MCF 10A (cell line): Measurements from ENCODE around the gene RERE. TPM values are rescaled to one million over a fixed set of nuclear protein-coding genes. Genes with fewer than 3 reads are reported as not detected.
"Not testable (repeated sequence)": the region's sequence is repeated elsewhere in the genome, so short reads cannot be mapped to it uniquely, and the experiment has no call there.

Experiments used
- BruUV-seq: library from RNA; stranded (reverse); fragments of 400-500 nt; replicated peaks from 2 replicates; lab custom pipeline; 2021; lab: Mats Ljungman, UMichigan
- CTCF ChIA-PET: fragments of 300-600 bp; sonication (Branson Sonifier 250); formaldehyde crosslinking; extraction: SDS; loops from one replicate; lab custom pipeline; 2021; ENCODE audit warnings: antibody characterized with exemption, inconsistent platforms; lab: Yijun Ruan, JAX
- POLR2A ChIA-PET: fragments of 300-600, 350-650 bp; sonication (Branson Sonifier 250); formaldehyde crosslinking; extraction: SDS; loops from one replicate; lab custom pipeline; 2020; ENCODE audit warnings: antibody characterized with exemption, inconsistent platforms; lab: Yijun Ruan, JAX
- DNase-seq: peaks from one replicate; pipeline ENCODE4 v3.0.0-alpha.2; 2018; ENCODE audit not compliant: unreplicated experiment
- H3K27ac Mint-ChIP-seq: one replicate; pipeline ENCODE4 v1.8.0; 2022; ENCODE audit warnings: mild to moderate bottlenecking, low read depth, mixed read lengths; ENCODE audit not compliant: unreplicated experiment
- H3K27me3 Mint-ChIP-seq: one replicate; pipeline ENCODE4 v1.8.0; 2022; ENCODE audit warnings: mixed read lengths; ENCODE audit not compliant: insufficient read depth, unreplicated experiment
- H3K36me3 Mint-ChIP-seq: one replicate; pipeline ENCODE4 v1.8.0; 2022; ENCODE audit warnings: mild to moderate bottlenecking, moderate library complexity, mixed read lengths; ENCODE audit not compliant: insufficient read depth, unreplicated experiment
- H3K4me1 Mint-ChIP-seq: one replicate; pipeline ENCODE4 v1.8.0; 2022; ENCODE audit warnings: mixed read lengths; ENCODE audit not compliant: insufficient read depth, unreplicated experiment
- H3K4me3 Mint-ChIP-seq: one replicate; pipeline ENCODE4 v1.8.0; 2022; ENCODE audit warnings: mild to moderate bottlenecking, moderate library complexity, mixed read lengths; ENCODE audit not compliant: unreplicated experiment
- H3K9me3 Mint-ChIP-seq: one replicate; pipeline ENCODE4 v1.8.0; 2022; ENCODE audit warnings: mixed read lengths; ENCODE audit not compliant: unreplicated experiment
- intact Hi-C: fragments of 100-400 bp; cut with micrococcal nuclease; formaldehyde crosslinking; loops from 2 replicates; pipeline ENCODE4 v1.14.1; 2022
- total RNA-seq: library from RNA; stranded (reverse); gene quantifications from 2 replicates; pipeline ENCODE4 v1.2.3, GENCODE V29; 2022
- TF ChIP-seq, protein P1 (sequence below): fragments of 200-600 bp; IDR thresholded peaks from one replicate; pipeline ENCODE4 v1.8.0; 2022; ENCODE audit warnings: antibody characterized with exemption, mild to moderate bottlenecking; ENCODE audit not compliant: unreplicated experiment

The RERE gene
- total RNA-seq, 1 experiment from 2014 or later, result 48.4 TPM

DNA sequence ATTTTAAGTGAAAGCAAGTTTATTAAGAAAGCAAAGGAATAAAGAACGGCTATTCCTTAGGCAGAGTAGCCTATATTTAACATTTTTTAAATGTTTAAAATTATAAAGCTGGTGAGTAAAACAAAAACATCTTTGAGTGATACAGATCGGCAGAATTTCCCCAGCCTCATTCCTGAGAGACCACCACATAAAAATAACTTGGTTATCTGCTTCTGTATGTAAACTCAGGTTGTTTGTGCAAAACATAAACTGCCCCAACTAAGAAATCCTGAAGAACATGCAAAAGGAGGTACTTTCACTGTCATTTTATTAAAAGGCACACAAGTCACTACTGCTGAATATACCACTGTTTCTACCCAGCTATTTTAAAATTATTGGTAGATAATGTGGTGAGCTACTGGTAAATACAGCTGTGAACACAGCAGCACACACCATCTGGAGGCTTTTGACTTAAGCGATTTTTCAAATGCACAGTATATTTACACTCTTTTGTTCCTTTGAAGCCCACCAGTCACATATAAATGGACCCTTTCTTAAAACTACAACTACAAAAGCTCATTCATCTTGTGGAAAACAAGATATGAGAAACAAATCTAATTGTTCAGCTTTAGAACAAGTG, 119.3 kb downstream of the RERE start:
- intact Hi-C loops, result no loop called here
- Mint-ChIP-seq H3K36me3 (peaks cover 6% of the 10 kb centered on the region), H3K4me1 (peaks cover 24% of the 10 kb centered on the region), H3K27me3 (no peaks in the 10 kb centered on the region), H3K9me3 (no peaks in the 10 kb centered on the region), H3K27ac (peak overlapping the region; percentile 62), H3K4me3 (no peak overlapping the region)
- BruUV-seq, result no TSS peak
- CTCF ChIA-PET, result interaction anchor here (0.6 to 1.6 kb wide), 5 partner anchors 22 to 137 kb away, joined by 3 to 7 read pairs (median 3); no protein-coding TSS in a partner anchor
- TF ChIP-seq, protein P1, sequence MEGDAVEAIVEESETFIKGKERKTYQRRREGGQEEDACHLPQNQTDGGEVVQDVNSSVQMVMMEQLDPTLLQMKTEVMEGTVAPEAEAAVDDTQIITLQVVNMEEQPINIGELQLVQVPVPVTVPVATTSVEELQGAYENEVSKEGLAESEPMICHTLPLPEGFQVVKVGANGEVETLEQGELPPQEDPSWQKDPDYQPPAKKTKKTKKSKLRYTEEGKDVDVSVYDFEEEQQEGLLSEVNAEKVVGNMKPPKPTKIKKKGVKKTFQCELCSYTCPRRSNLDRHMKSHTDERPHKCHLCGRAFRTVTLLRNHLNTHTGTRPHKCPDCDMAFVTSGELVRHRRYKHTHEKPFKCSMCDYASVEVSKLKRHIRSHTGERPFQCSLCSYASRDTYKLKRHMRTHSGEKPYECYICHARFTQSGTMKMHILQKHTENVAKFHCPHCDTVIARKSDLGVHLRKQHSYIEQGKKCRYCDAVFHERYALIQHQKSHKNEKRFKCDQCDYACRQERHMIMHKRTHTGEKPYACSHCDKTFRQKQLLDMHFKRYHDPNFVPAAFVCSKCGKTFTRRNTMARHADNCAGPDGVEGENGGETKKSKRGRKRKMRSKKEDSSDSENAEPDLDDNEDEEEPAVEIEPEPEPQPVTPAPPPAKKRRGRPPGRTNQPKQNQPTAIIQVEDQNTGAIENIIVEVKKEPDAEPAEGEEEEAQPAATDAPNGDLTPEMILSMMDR, result no peak
- no peak for DNase-seq
- POLR2A ChIA-PET, result interaction anchor here (0.7 to 7.8 kb wide), 2 partner anchors 16 to 28 kb away, joined by 4 to 179 read pairs; no protein-coding TSS in a partner anchor

DNA sequence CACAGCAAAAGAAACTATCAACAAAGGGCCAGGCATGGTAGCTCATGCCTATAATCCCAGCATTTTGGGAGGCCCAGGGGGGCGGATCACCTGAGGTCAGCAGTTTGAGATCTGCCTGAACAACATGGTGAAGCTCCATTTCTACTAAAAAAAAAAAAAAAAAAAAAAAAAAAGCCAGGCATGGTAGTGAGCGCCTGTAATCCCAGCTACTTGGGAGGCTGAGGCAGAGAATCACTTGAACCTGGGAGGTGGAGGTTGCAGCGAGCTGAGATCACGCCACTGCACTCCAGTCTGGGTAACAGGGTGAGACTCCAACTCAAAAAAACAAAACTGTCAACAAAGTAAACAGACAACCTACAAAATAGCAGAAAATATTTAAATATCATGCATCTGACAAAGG, 122.0 kb downstream of the RERE start:
- H3K9me3 Mint-ChIP-seq, DNase-seq, H3K36me3 Mint-ChIP-seq, H3K27me3 Mint-ChIP-seq, intact Hi-C loops, H3K27ac Mint-ChIP-seq, BruUV-seq, H3K4me3 Mint-ChIP-seq: not testable (repeated sequence)
- peaks cover 12% of the 10 kb centered on the region for H3K4me1 Mint-ChIP-seq
- ChIA-PET POLR2A (interaction anchor here (0.6 to 1.5 kb wide), 3 partner anchors 11 to 133 kb away, joined by 4 to 8 read pairs (median 5); no protein-coding TSS in a partner anchor), CTCF (interaction anchor here (0.6 kb wide), 1 partner anchor 58 kb away, joined by 3 read pairs; no protein-coding TSS in a partner anchor)

DNA sequence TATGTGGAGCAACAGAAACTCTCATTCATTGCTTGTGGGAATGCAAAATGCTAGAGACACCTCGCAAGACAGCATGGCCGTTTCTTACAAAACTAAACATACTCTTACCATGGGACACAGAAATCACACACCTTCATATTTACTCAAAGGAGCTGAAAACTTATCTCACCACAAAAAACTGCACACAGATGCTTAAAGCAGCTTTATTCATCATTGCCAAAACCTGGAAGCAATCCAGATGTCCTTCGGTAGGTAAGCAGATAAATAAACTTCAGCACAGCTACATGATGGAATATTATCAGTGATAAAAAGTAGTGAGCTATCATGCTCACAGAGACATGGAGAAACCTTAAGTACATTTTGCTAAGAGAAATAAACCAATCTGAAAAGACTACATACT, 124.3 kb downstream of the RERE start:
- intact Hi-C loops, result no loop called here
- no peaks in the 10 kb centered on the region for H3K36me3 Mint-ChIP-seq
- H3K9me3 Mint-ChIP-seq, result no peaks in the 10 kb centered on the region
- H3K4me1 Mint-ChIP-seq, result peaks cover 6% of the 10 kb centered on the region
- ChIA-PET POLR2A (interaction anchor here (0.8 to 1.0 kb wide), 2 partner anchors 8 to 11 kb away, joined by 3 to 5 read pairs; no protein-coding TSS in a partner anchor), CTCF (no interaction called here)
- H3K4me3 Mint-ChIP-seq, result no peak overlapping the region
- H3K27ac Mint-ChIP-seq, result no peak overlapping the region
- TF ChIP-seq, protein P1, result no peak
- no TSS peak for BruUV-seq
- DNase-seq, result no peak
- H3K27me3 Mint-ChIP-seq, result no peaks in the 10 kb centered on the region

DNA sequence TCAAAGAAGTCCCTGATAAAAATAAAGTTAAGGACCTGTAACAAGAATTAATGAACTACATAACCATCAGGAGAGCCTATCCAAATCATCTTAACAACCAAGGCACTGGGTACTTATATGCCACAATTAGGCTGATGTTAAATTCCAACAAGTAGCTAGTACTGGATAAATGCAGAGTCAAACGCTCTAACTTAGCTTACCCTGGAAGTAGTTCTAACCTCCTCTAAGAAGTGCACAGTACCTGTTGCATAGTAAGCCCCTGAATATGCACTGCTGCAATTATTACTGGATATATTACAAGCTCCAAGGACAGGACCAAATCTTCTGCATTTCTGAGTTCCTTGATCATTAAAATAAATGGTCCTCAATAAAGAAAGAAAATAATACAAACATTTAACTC, 125.8 kb downstream of the RERE start:
- POLR2A ChIA-PET, result interaction anchor here (1.0 kb wide), 1 partner anchor 15 kb away, joined by 4 read pairs; no protein-coding TSS in a partner anchor
- Mint-ChIP-seq H3K4me3 (no peak overlapping the region), H3K9me3 (no peaks in the 10 kb centered on the region), H3K27ac (no peak overlapping the region), H3K27me3 (no peaks in the 10 kb centered on the region), H3K4me1 (peaks cover 11% of the 10 kb centered on the region), H3K36me3 (no peaks in the 10 kb centered on the region)
- no peak for DNase-seq
- intact Hi-C loops, result no loop called here
- CTCF ChIA-PET, result interaction anchor here (0.9 to 1.1 kb wide), 2 partner anchors 13 to 35 kb away, joined by 3 read pairs; no protein-coding TSS in a partner anchor
- BruUV-seq, result no TSS peak
- TF ChIP-seq, protein P1, result no peak
